GM12878 (cell line): ENCODE measurements around the gene ARSA. TPM values are rescaled to one million over a fixed set of nuclear protein-coding genes. Genes with fewer than 3 reads are reported as not detected.

Experiments used
- ATAC-seq: fragments of 200-7000 bp; cut with Tn5 transposase; 3 replicates; pipeline ENCODE4 v1.9.1; 2020; ENCODE audit warnings: mild to moderate bottlenecking, moderate library complexity
- BruUV-seq: library from RNA; stranded (reverse); fragments of 400-500 nt; replicated peaks from 2 replicates; lab custom pipeline; 2021; lab: Mats Ljungman, UMichigan
- CTCF ChIA-PET: fragments of 300-600 bp; sonication (Branson Sonifier 250); formaldehyde crosslinking; extraction: SDS; loops from one replicate; lab custom pipeline; 2021; ENCODE audit warnings: inconsistent platforms; lab: Yijun Ruan, JAX
- POLR2A ChIA-PET: fragments of 350-600 bp; formaldehyde crosslinking; extraction: SDS; loops from one replicate; lab custom pipeline; 2021; ENCODE audit warnings: inconsistent platforms; lab: Charles Lee
- RAD21 ChIA-PET: fragments of 300-600 bp; sonication (Branson Sonifier 250); formaldehyde crosslinking; loops from one replicate; lab custom pipeline; 2023; ENCODE audit warnings: antibody characterized with exemption; ENCODE audit not compliant: unreplicated experiment; lab: Charles Lee
- SMC1A ChIA-PET: fragments of 300-600 bp; sonication (Branson Sonifier 250); formaldehyde crosslinking; loops from one replicate; lab custom pipeline; 2023; ENCODE audit not compliant: unreplicated experiment, uncharacterized antibody; lab: Charles Lee
- DNase-seq: peaks from one replicate; pipeline ENCODE4 v3.0.0-alpha.2; 2011; ENCODE audit warnings: low read depth, low spot score
- FAIRE-seq: peaks from 3 replicates; lab custom pipeline; 2011; peaks lifted over from hg19 to GRCh38; lab: Jason Lieb, UNC
- H2AFZ ChIP-seq: 2 replicates; pipeline ENCODE4 v1.6.0; 2011; ENCODE audit warnings: low read depth, low read length, control low read depth; ENCODE audit not compliant: control insufficient read depth
- H3K27ac ChIP-seq: 2 replicates; pipeline ENCODE4 v1.5.1; 2011; ENCODE audit warnings: control low read depth; ENCODE audit not compliant: control insufficient read depth, insufficient read depth
- H3K27me3 ChIP-seq, 2 experiments: replicated peaks in 1 of 2; 2 replicates each; pipeline versions ENCODE4 v1.6.0 to v1.6.1; 2011; ENCODE audit warnings: low read length in 1 of 2; ENCODE audit not compliant: control insufficient read depth in 2 of 2, insufficient read depth in 2 of 2
- H3K36me3 ChIP-seq, 2 experiments: 2 replicates each; pipeline ENCODE4 v1.5.1; 2011; ENCODE audit warnings: low read length in 1 of 2; ENCODE audit not compliant: control insufficient read depth in 2 of 2, insufficient read depth in 2 of 2
- H3K4me1 ChIP-seq: 2 replicates; pipeline ENCODE4 v1.6.1; 2011; ENCODE audit warnings: mild to moderate bottlenecking, low read length, moderate library complexity, mixed read lengths; ENCODE audit not compliant: control insufficient read depth, insufficient read depth
- H3K4me2 ChIP-seq: 2 replicates; pipeline ENCODE4 v1.6.0; 2011; ENCODE audit warnings: control low read depth; ENCODE audit not compliant: control insufficient read depth, insufficient read depth
- H3K4me3 ChIP-seq: fragments of 200-600 bp; sonication (generic); 2 replicates; pipeline ENCODE4 v1.5.1; 2016
- H3K79me2 ChIP-seq: 2 replicates; pipeline ENCODE4 v1.6.0; 2011; ENCODE audit warnings: low read length; ENCODE audit not compliant: control insufficient read depth, insufficient read depth
- H3K9ac ChIP-seq: 2 replicates; pipeline ENCODE4 v1.8.0; 2011; ENCODE audit warnings: low read length, control low read depth, mixed read lengths; ENCODE audit not compliant: control insufficient read depth, insufficient read depth
- H3K9me3 ChIP-seq: replicated peaks from 3 replicates; pipeline ENCODE4 v1.5.1; 2011; ENCODE audit warnings: mild to moderate bottlenecking, low read length; ENCODE audit not compliant: control insufficient read depth, insufficient read depth
- H4K20me1 ChIP-seq: 2 replicates; pipeline ENCODE4 v1.6.0; 2011; ENCODE audit not compliant: control insufficient read depth, insufficient read depth
- ASH2L ChIP-seq: fragments of 300-600, 200-600 bp; sonication (generic); IDR thresholded peaks from 2 replicates; pipeline ENCODE4 v1.6.1; 2017; ENCODE audit warnings: low read depth, mild to moderate bottlenecking, borderline replicate concordance
- CBX3 ChIP-seq: fragments of 200-600 bp; sonication (generic); IDR thresholded peaks from 2 replicates; pipeline ENCODE4 v1.6.1; 2016; ENCODE audit warnings: low read depth, borderline replicate concordance
- EGR1 ChIP-seq, 2 experiments: IDR thresholded peaks; 1 replicate in 1 of 2; 2 replicates in 1 of 2; pipeline ENCODE4 v1.6.1; 2011 to 2012; ENCODE audit warnings: low read depth in 2 of 2, low read length in 2 of 2, borderline replicate concordance in 1 of 2, mild to moderate bottlenecking in 1 of 2, moderate library complexity in 1 of 2
- FOS ChIP-seq: IDR thresholded peaks from 3 replicates; pipeline ENCODE4 v1.6.1; 2011; ENCODE audit warnings: borderline replicate concordance; ENCODE audit not compliant: insufficient read length; ENCODE audit errors: extremely low read depth
- FOXM1 ChIP-seq: IDR thresholded peaks from 2 replicates; pipeline ENCODE4 v1.6.1; 2012; ENCODE audit warnings: low read depth, mild to moderate bottlenecking, inconsistent platforms, low read length, moderate library complexity
- MEF2A ChIP-seq: IDR thresholded peaks from 2 replicates; pipeline ENCODE4 v1.6.1; 2011; ENCODE audit warnings: low read depth, mild to moderate bottlenecking, low read length, moderate library complexity; ENCODE audit not compliant: insufficient read depth
- RUNX3 ChIP-seq: IDR thresholded peaks from 2 replicates; pipeline ENCODE4 v1.6.1; 2012; ENCODE audit warnings: low read length, inconsistent platforms
- TCF12 ChIP-seq: IDR thresholded peaks from 2 replicates; pipeline ENCODE4 v1.6.1; 2011; ENCODE audit warnings: low read depth, mild to moderate bottlenecking, low read length
- WGBS: methylation state at CpG from one replicate; pipeline ENCODE4 v1.1.6; 2016; ENCODE audit warnings: low lambda C conversion rate; ENCODE audit not compliant: insufficient replicate concordance, insufficient coverage; ENCODE audit errors: missing lambda C conversion rate; 5-methylcytosine and 5-hydroxymethylcytosine counted together
- in situ Hi-C: fragments of 300-500 bp; cut with MboI; formaldehyde crosslinking; loops from 9 replicates; pipeline ENCODE4 v1.14.3; 2018; ENCODE audit warnings: mixed read lengths
- intact Hi-C: fragments of 100-400 bp; cut with micrococcal nuclease; formaldehyde crosslinking; loops from one replicate; pipeline ENCODE4 v1.14.2; 2022; ENCODE audit not compliant: unreplicated experiment
- polyA plus RNA-seq, 11 experiments: library from polyadenylated mRNA; depleted of rRNA in 4 of 11; unstranded in 6 of 11; stranded (reverse) in 5 of 11; fragments of >200 nt; fragmentation: Nextera tagmentation in 4 of 11; fragmentation: Illumina TruSeq in 1 of 11; extraction: Ambion mirVana in 4 of 11; extraction: Trizol in 1 of 11; gene quantifications; 1 replicate in 1 of 11; 2 replicates in 10 of 11; pipeline versions ENCODE4 v1.2.1 to v1.2.3, GENCODE V29; 2011 to 2016; ENCODE audit warnings: inconsistent platforms in 2 of 11, missing spikeins in 2 of 11, low read depth in 1 of 11
- total RNA-seq, 4 experiments: library from RNA; depleted of rRNA in 3 of 4; stranded (reverse); fragments of >200 nt in 3 of 4; fragmentation: Illumina TruSeq in 1 of 4; extraction: Trizol in 1 of 4; gene quantifications; 2 replicates each; pipeline versions ENCODE4 v1.2.1 to v1.2.3, GENCODE V29; 2013 to 2021

The ARSA gene
- total and polyA plus RNA-seq, 10 of the 15 experiments (the other 5 are each of a cell fraction or from before 2014, with no cell fraction given), result 0.39 to 26.3 (median 9.8) TPM

DNA sequence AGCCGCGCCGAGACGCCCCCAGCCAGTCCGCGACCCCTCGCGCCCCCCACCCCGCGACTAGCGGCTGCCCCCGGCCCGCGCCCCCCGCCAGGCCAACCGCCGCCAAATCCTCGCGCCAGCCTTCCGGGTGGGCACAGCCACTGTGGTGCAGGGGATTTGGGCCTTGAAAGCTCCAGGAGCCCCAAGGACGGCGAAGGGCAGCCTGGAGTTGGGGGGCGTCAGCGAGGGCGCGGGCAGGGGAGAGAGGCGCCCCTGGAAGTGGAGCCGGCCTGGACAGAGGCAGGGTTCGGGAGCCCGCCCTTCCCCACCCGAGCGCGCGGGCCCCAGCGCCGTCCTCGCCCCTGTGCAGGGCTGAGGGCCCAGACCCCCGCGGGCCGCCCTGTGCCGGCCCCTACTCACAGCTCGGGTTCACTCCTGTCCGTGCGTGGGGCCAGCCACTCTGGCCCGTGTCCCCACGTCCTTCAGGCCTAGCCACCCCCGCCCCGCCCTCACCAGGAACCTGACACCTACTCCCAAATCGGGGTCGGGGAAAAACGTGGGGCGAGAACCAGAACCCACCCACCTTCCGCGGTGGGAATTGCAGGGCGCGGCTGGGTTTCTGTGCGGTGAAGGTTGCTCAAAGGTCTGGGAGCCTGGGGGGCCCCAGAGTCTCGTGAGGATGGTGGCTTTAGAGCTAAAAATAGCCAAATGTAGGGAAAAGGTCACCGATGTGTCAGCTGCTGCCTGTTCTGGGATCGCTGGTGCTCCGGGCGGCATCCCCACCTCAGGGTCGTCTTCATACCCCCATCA lies 49.8 kb downstream of the ARSA start, which contains the start of gene CPT1B:
Gene CPT1B (minus strand): TSS at position 441 of the 789 bp plus-strand sequence. CDS start 512 bp downstream, outside the sequence.
- Histone ChIP-seq H3K4me1 (peaks cover 15% of the 10 kb centered on the region), H3K79me2 (peaks cover 14% of the 10 kb centered on the region), H3K27me3 (no peaks in the 10 kb centered on the region)
- CTCF ChIA-PET, result no interaction called here
- POLR2A ChIA-PET, result no interaction called here
- ATAC-seq (no peak), FAIRE-seq (no peak)
- no TSS peak for BruUV-seq
- TF ChIP-seq CBX3, result no peak
- TF ChIP-seq FOXM1, result no peak
- peak; percentile 20 to 26; a peak in 2 of 3 replicates for TF ChIP-seq EGR1 (IDR thresholded peaks at IDR 0.05; ENCODE audit: borderline replicate concordance in 1 of 2, low read depth in 2 of 2, low read length in 2 of 2)
- TF ChIP-seq ASH2L, result no peak
- TF ChIP-seq FOS, result no peak
- peak; percentile 55; the same call in 1 of the 2 replicates for TF ChIP-seq MEF2A
- no peak for TF ChIP-seq TCF12
- TF ChIP-seq RUNX3, result peak; percentile 53
- TF ChIP-seq, all 136 proteins: peak for 3
- no peaks in the 10 kb centered on the region for H4K20me1 ChIP-seq
- RAD21 ChIA-PET, result no interaction called here
- H2AFZ ChIP-seq, result no peak within 1 kb of the TSS; the same call in 1 of the 2 replicates
- H3K36me3 ChIP-seq, result peaks cover 4 to 8% of the 10 kb centered on the region in 2 experiments; a peak in 3 of 4 replicates
- H3K27ac ChIP-seq, result peak within 1 kb of the TSS; percentile 39
- no peak for DNase-seq
- in situ Hi-C loops, result no loop called here
- WGBS, result 76% methylated on average over 36 of the region's 63 CpGs
- peak within 1 kb of the TSS; percentile 42; the same call in 1 of the 2 replicates for H3K4me2 ChIP-seq
- no peaks in the 10 kb centered on the region for H3K9me3 ChIP-seq
- no peak within 1 kb of the TSS for H3K4me3 ChIP-seq
- intact Hi-C loops, result no loop called here
- SMC1A ChIA-PET, result no interaction called here
- H3K9ac ChIP-seq, result peak within 1 kb of the TSS; percentile 60
